DMS114 treated with DMSO at 0.1 percent for 48 hours (cell line): ENCODE data around the gene ARHGAP10.
"Not testable (repeated sequence)": the region's sequence is repeated elsewhere in the genome, so short reads cannot be mapped to it uniquely, and the experiment has no call there.

ENCODE experiments used
- DNase-seq: peaks from one replicate; lab custom pipeline; 2025; ENCODE audit not compliant: unreplicated experiment; lab: John Stamatoyannopoulos, UW

The ARHGAP10 gene

DNA sequence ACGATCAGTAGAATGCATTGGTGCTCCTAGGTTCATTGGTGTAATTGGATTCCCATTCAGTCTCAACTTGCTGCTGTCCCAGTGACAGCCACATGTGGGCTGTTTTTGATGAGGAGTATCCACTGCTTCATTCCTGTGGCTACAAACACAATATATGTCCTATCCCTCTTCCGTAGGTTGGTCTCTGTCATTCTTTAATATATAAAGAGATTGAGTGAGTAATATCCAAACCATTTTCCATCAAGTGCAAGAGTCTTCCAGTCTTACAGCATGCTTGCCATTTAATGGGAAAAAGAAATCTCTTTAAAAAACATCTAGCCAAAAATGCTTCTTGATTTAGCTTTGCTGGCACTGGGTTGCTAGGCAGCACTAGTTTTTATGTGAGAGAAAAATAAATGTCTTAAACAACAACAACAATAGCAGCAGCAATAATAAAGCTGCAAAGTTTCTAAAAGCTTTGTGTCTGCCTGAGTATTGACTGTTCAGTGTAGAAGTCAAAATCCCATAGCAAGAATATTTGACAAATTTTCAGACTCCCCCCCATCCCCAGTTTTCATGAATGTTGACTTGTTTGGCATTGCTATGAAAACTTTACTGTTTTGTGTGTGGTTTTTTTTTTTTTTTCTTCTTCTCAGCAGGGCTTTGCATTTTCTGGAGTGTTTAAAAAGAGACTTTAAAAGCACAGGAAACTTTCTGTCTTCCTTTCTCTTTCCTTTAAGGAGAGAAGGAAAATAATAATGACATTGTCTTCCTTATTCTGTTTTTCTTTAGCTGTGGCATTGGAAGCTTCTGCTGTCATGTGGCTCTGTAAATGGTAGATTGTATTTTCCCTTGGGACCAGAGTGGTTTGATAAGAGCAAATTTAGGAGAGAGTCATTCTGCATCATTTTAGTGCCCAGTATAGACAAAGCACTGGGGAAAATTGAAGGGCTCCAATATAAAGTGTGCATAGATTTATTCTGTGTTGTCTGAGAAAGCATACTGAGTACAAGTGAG, 244.3 kb downstream of the ARHGAP10 start:
- DNase-seq: no peak

DNA sequence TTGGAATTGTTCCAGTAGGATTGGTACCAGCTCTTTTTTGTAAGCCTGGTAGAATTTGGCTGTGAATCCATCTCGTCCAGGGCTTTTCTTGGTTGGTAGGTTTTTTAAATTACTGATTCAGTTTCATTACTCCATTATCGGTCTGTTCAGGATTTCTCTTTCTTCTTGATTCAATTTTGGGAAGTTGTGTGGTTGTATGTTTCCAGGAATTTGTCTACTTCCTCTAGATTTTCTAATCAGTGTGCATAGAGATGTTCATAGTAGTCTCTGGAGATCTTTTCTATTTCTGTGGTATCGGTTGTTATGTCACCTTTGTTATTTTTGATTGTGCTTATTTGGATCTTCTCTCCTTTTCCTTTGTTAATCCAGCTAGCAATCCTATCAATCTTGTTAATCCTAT, 248.7 kb downstream of the ARHGAP10 start:
- no peak for DNase-seq

GRCh38 chr4:147981305-147981704, 249.4 kb downstream of the ARHGAP10 start:
- no peak for DNase-seq

- DNase-seq: peak; percentile 8
Measured at GRCh38 chr4:147984065-147984777, 252.3 kb downstream of the ARHGAP10 start.

DNA sequence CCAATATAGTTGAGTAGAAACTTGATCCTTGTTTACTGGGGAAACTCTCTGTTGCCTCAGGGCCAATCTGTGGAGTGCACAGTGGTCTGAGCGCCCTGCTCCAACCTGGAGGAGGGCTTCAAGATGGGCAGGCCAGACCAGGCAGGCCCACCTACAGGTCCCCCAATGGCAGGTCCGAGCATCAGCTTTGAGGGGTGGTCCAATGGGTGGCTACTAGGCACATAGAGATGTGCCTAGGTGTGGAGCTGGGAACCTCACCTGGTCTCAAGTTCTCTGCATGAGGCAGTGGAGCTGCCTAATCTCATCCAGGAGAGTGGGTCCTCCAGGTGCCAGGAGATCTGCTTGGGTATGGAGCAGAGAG, 252.9 kb downstream of the ARHGAP10 start:
- no peak for DNase-seq

DNA sequence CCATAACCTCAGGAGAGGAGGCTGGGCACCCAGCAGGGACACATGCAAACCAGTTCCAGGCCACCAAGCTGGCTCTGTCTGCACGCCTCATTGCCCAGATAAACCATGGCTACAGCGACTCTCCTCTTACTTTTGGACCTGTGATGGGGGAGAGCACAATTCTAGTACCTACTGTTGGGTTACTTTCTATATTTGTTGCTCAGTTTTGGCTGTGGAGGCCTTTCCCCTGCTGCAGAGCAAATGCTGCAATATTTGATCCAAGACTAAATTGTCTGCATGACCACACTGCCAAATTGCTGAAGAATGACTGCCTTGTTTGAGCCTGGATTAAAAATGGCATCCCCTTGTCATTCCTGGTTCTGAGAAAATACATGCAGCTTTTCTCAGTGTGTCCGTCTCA, 253.5 kb downstream of the ARHGAP10 start:
- DNase-seq: no peak

DNA sequence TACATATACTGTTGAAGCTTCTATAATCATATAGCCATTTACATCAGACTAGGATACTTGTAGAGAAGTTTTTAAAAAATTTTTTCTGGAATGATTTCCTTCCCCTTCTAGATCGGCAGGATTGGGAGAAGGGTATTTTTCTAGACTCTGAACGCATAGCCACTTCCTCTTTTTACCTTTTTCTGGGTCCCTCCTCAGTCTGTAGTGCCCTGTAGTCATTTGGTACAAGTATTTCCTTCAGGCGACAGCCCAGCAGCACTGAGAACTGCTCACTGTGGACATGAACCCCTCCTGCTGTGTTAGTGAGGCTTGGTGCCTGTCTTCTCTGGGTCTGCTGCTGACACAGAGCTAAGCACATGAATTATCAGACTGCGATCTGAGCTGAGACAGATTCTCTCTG, 255.4 kb downstream of the ARHGAP10 start:
- no peak for DNase-seq

GRCh38 chr4:147991543-147992283, 259.8 kb downstream of the ARHGAP10 start:
- DNase-seq: no peak

- no peak for DNase-seq
Measured at GRCh38 chr4:147994076-147994475, 262.2 kb downstream of the ARHGAP10 start.

DNA sequence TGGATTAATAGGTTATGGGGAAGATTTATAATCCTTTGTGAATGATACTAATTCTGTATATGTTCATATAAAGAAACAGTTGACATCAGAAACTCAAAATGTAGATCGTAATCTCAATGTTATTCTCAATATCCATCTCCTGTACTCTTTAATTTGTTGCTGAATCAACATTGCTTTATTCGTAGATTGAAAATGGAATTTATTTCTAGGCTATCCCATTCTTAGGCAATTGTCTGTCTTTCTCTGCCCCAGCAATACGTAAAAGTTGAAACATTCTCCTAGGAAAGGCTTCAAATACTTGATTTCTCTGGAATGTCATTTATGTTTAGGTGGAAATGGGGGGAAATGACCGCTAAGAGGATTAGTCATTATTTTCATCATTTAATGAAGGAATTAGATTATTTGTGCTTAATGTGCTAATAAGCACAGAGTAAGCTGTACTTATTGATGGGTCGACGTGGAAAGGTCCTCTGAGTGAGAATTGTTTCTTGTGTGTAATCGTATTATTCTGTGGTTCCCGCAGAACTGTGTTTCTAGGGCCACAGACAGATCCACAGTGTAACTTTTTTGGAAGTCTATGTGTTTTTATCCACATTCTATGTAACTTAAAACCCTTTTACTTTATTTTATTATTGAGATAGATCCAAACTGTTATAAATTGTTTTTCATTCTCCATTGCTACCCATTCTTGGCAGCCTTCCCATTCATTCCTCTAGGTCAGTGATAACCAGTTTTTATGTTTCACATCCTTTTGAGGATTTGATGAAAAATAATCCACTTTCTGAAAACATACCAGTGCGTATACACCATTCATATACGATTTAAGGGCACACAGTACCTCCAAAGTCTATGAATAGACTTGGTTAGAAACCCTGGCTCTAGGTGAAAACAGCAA, 262.9 kb downstream of the ARHGAP10 start:
- DNase-seq: no peak

- no peak for DNase-seq
Measured at GRCh38 chr4:147996859-147997258, 265.0 kb downstream of the ARHGAP10 start.

- DNase-seq: not testable (repeated sequence)
Measured at GRCh38 chr4:148000038-148000437, 268.1 kb downstream of the ARHGAP10 start.

DNA sequence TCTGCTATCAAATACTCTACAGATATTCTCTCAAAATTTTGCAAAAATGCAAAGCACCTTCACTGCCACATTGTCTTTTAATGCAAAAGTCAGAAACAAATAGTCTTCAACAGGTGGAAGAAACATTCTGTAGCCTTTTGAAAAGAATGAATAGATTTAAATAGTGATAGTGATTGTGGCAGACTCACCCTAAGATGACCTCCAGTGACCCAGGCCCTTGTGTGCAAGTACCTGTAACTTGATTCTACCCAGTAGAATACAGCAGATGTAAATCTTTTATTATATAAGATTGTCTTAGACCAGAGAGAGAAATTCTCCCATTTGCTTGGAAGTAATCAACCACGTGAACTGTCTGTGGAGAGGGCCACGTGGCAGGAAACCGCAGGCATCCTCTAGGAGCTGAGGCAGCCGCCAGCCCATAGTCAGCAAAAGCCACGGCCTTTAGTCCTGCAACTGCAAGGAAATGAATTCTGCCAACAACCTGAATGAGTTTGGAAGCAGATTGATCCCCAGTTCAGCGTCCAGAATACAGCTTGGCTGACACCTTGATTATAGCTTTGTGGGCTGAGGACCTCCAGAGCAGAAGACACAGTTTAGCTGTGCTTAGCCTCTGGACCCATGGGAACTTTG, 272.5 kb downstream of the ARHGAP10 start:
- DNase-seq: no peak

DNA sequence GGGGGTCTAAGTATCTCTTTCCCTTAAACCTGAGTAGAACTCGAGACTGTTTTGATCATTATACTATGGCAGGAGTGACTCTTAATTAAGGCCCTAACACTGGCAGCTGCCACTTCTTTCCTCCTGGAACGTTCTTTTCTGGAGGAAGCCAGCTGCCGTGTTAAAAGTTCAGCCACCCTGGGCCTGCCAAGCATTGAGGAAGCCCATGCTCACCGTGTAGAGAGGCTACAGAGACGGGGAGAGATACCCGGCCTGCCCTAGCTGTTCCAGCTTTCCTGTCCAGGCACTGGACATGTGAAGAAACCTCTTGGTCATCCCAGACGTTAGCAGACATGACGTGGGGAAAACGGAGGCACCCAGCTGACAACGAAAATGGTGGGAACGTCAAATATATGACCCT, 274.1 kb downstream of the ARHGAP10 start:
- no peak for DNase-seq

GRCh38 chr4:148007314-148007760, 275.4 kb downstream of the ARHGAP10 start:
- DNase-seq: no peak

DNA sequence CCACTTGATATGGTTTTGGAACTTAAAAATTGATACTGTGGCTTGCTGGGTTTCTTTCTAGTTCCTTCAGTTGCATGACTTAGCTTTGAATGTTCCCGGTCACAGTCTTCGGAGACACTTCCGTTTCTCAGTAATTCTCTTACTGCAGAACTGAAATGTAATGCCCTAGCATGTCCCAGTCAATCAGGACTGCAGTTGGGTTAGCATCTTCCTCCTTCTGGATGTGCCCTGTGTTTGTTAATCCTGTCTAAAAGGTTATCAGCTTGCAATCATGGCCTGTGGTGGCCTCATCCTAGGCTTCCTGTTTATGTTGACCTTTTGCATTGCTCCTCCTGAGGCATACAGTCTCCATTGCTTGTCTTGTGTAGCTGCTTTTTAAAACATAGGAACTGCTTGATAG, 275.9 kb downstream of the ARHGAP10 start:
- no peak for DNase-seq

GRCh38 chr4:148015058-148015457, 283.2 kb downstream of the ARHGAP10 start:
- DNase-seq: no peak

GRCh38 chr4:148015468-148015867, 283.6 kb downstream of the ARHGAP10 start:
- DNase-seq: no peak

DNA sequence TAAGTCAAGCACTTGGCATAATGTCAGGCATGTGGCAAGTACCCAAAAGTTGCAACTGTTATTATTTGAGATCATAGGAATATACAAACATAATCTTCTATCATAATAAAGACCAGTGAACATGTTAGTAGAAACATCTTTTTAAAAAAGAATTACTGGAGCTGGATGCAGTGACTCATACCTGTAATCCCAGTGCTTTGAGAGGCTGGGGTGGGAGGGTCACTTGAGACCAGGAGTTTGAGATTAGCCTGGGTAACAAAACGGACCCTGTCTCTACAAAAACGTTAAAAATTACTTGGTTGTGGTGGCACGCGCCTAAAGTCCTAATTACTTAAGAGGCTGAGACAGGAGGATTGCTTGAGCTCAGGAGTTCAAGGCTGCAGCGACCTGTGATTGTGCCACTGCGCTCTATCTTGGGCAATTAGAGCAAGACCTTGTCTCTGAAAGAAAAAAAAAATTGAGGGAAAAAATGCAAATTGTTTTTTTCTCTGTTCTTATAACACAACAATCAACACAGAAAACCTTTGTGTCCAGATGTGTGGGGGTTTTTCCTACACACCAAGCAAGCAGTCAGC, 284.3 kb downstream of the ARHGAP10 start:
- DNase-seq: no peak

- no peak for DNase-seq
Measured at GRCh38 chr4:148017801-148018200, 285.9 kb downstream of the ARHGAP10 start.
